ENCODE measurements around the gene GRM8.

DNA sequence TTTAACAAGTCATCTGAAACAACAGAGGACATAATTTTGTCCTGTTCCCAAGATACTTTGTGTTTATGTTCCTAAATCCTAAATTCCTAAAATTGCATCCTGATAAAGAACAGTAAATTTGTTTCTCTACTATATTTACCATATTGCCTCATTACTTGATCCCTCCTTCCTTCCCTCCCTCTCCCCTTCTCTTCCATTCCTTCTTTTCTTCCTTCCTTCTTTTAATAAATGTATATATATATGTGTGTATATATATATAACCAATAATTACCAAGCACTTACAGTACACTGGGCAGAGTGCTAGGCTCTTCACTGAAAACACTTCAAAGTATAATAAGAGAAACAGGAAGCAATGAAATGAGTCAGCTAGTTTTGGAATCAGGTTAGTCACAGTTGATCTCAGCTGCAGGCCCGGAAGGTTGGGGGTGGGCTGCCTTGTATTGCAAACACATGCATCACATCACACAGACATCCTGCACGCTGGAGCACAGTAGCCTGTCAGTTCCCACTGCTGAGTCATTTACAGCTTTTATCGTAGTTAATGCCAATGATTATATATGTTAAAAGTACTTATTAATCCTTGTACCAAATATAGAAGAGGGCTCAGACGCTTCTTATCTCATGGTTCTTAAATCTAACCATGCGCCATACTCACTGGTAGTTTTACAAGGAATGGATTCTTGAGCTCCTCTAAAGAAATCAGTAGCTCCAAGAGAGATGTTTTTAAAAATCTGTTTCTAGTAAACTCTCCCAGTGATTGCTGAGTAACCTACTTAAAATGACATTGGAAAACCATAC is 551.7 kb downstream of the GRM8 start:
- TF ChIP-seq, protein P1, sequence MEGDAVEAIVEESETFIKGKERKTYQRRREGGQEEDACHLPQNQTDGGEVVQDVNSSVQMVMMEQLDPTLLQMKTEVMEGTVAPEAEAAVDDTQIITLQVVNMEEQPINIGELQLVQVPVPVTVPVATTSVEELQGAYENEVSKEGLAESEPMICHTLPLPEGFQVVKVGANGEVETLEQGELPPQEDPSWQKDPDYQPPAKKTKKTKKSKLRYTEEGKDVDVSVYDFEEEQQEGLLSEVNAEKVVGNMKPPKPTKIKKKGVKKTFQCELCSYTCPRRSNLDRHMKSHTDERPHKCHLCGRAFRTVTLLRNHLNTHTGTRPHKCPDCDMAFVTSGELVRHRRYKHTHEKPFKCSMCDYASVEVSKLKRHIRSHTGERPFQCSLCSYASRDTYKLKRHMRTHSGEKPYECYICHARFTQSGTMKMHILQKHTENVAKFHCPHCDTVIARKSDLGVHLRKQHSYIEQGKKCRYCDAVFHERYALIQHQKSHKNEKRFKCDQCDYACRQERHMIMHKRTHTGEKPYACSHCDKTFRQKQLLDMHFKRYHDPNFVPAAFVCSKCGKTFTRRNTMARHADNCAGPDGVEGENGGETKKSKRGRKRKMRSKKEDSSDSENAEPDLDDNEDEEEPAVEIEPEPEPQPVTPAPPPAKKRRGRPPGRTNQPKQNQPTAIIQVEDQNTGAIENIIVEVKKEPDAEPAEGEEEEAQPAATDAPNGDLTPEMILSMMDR (IDR thresholded peaks at IDR 0.05; ENCODE audit: borderline replicate concordance, extremely low read depth, low read length, poor library complexity, severe bottlenecking), result no peak
- no peak for TF ChIP-seq EZH2 (IDR thresholded peaks at IDR 0.05; ENCODE audit: borderline replicate concordance, low read depth, low read length, severe bottlenecking)

All from DND-41 (cell line).